Right lobe of liver (tissue), 4 donors: ENCODE data around the gene CFAP92.

ENCODE experiments used
- CTCF ChIP-seq, 4 donors: fragments of 200-600 bp in 3 of 4; fragments of 450-650 bp in 1 of 4; IDR thresholded peaks; one replicate each; pipeline versions ENCODE4 v1.5.1 to v1.8.0; 2016 to 2022; ENCODE audit warnings: antibody characterized with exemption in 4 of 4, mild to moderate bottlenecking in 2 of 4
- POLR2A ChIP-seq: fragments of 450-650 bp; IDR thresholded peaks from one replicate; pipeline ENCODE4 v1.6.1; 2017; ENCODE audit warnings: antibody characterized with exemption, mild to moderate bottlenecking
- donor health status: DM: no; HTN: no; CAD: no.
- donor health status: DM: no; HTN: no; CAD: no.
- donor health status: DM: no; HTN: yes; CAD: no.

DNA sequence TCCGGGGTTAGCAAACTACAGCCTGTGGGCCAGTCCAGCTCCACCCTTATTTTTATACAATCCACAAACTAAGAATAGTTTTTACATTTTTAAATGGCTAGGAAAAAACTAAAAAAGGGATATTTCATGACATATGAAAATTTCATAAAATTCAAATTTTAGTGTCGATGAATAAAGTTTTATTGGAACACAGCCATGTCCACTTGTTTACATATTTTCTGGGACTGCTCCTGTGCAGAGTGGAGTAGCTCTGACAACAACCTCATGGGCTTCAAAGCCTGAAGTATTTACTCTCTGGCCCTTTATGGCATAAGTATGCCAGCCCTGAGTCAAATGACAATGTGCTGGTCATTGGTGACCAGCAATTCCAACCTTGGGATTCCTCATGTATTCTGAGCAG is 24.4 kb upstream of the CFAP92 start:
- TF ChIP-seq CTCF (IDR thresholded peaks at IDR 0.05) (no peak), POLR2A (no peak)
